AG04450 (cell line): ENCODE data around the gene DPM3. TPM values are rescaled to one million over a fixed set of nuclear protein-coding genes. Genes with fewer than 3 reads are reported as not detected.

Source experiments
- CTCF ChIA-PET: fragments of 300-600, 350-600 bp; formaldehyde crosslinking; extraction: SDS; loops from one replicate; lab custom pipeline; 2022; ENCODE audit warnings: antibody characterized with exemption, inconsistent platforms; lab: Charles Lee
- POLR2A ChIA-PET: fragments of 350-600 bp; formaldehyde crosslinking; extraction: SDS; loops from one replicate; lab custom pipeline; 2021; ENCODE audit warnings: antibody characterized with exemption, inconsistent platforms; lab: Yijun Ruan, JAX
- DNase-seq: peaks from one replicate; pipeline ENCODE4 v3.0.0-alpha.2; 2011; ENCODE audit warnings: low read depth, low spot score
- H3K27ac ChIP-seq: one replicate; pipeline ENCODE4 v1.5.1; 2012; ENCODE audit warnings: low read depth, low read length, control low read depth
- H3K27me3 ChIP-seq: one replicate; pipeline ENCODE4 v1.6.0; 2012; ENCODE audit warnings: low read length; ENCODE audit not compliant: control insufficient read depth, insufficient read depth
- H3K4me3 ChIP-seq: 2 replicates; pipeline ENCODE4 v1.5.1; 2011; ENCODE audit warnings: mild to moderate bottlenecking, low read depth, low read length, control low read depth
- H3K9me3 ChIP-seq: 2 replicates; pipeline ENCODE4 v1.5.1; 2012; ENCODE audit warnings: low read length; ENCODE audit not compliant: control insufficient read depth, insufficient read depth
- CTCF ChIP-seq: IDR thresholded peaks from 2 replicates; pipeline ENCODE4 v1.5.1; 2011; ENCODE audit warnings: low read depth, low read length, control low read depth, inconsistent platforms
- polyA plus RNA-seq: library from polyadenylated mRNA; depleted of rRNA; stranded (reverse); fragments of >200 nt; gene quantifications from 2 replicates; pipeline ENCODE4 v1.2.3, GENCODE V29; 2011

Gene DPM3
- polyA plus RNA-seq, 1 experiment = 16.8 TPM

DNA sequence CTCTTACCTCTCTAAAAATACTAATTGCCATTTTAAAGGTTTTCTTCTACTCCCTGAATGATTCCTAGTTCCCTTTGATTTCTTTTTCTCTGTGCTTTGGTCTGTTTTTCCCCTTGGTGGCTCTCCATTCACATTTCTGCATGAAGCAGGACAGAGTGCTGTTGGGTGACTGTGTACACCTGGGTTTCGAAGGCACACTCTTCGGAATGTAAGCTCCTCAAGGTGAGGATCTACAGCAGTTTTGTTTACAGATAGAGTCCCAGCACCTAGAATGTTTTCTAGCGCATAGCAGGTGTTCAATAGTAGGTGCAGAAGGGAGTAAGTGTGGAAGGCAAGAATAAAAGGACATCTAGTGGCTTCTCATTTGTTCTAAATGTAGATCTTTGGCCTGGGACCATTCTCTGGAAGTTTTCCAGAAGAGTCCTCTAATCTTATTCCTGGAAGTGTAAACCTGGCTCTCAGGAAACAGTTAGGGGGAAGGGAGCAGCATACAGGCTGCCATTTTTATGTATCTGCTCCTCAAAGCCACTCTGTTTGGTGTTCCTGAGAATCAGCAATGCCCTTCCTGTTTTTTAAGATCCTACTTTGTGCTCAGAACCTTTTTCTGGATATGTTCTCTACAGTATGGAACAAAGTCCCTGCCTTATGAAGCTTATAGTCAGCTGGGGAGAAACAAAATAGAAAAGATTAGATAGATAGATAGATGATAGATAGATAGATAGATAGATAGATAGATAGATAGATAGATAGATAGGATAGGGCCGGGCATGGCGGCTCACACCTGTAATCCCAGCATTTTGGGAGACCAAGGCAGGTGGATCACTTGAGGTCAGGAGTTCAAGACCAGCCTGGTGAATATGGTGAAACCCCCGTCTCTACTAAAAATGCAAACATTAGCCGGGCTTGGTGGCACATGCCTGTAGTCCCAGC, 35.5 kb downstream of the DPM3 start:
- Histone ChIP-seq H3K4me3 (no peak overlapping the region), H3K9me3 (no peaks in the 10 kb centered on the region), H3K27ac (no peak overlapping the region), H3K27me3 (peaks cover 24% of the 10 kb centered on the region)
- ChIA-PET CTCF (interaction anchor here (1.2 to 3.4 kb wide), 3 partner anchors 13 to 68 kb away, joined by 4 to 7 read pairs (median 5); partner anchors contain the start of gene KRTCAP2), POLR2A (no interaction called here)
- TF ChIP-seq CTCF = no peak
- DNase-seq = no peak

GRCh38 chr1:155103325-155103724, 37.0 kb downstream of the DPM3 start:
- CTCF ChIA-PET = interaction anchor here (1.6 to 2.3 kb wide), 2 partner anchors 12 to 70 kb away, joined by 4 to 8 read pairs; partner anchors contain the start of gene KRTCAP2
- H3K27me3 ChIP-seq = peaks cover 18% of the 10 kb centered on the region
- no peak overlapping the region for H3K4me3 ChIP-seq
- no peak overlapping the region for H3K27ac ChIP-seq
- no peaks in the 10 kb centered on the region for H3K9me3 ChIP-seq
- DNase-seq = no peak
- no peak for TF ChIP-seq CTCF
- POLR2A ChIA-PET = no interaction called here

DNA sequence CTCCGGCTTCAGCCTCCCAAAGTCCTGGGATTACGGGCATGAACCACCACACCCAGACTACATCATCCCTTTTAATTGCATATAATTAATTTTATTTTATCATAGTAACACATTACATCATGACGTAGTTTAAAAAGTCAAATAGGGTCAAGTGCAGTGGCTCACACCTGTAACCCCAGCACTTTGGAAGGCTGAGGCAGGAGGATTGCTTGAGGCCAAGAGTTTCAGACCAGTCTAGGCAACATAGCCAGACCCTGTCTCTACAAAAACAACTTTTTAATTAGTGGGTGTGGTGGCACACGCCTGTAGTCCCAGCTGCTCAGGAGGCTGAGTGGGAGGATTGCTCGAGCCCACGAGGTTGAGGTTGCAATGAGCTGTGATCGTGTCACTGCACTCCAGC, 41.0 kb downstream of the DPM3 start:
- Histone ChIP-seq H3K27ac (no peak overlapping the region), H3K27me3 (peaks cover 14% of the 10 kb centered on the region), H3K4me3 (no peak overlapping the region), H3K9me3 (no peaks in the 10 kb centered on the region)
- DNase-seq = no peak
- POLR2A ChIA-PET = no interaction called here
- no peak for TF ChIP-seq CTCF
- CTCF ChIA-PET = interaction anchor here (1.0 to 1.9 kb wide), 2 partner anchors 8 to 74 kb away, joined by 4 to 22 read pairs; partner anchors contain the start of gene KRTCAP2

GRCh38 chr1:155094622-155094948, 45.7 kb downstream of the DPM3 start:
- ChIA-PET CTCF (interaction anchor here (1.2 to 2.4 kb wide), 3 partner anchors 9 to 78 kb away, joined by 7 to 28 read pairs (median 16); partner anchors contain the start of gene KRTCAP2), POLR2A (no interaction called here)
- Histone ChIP-seq H3K4me3 (no peak overlapping the region), H3K27me3 (peaks cover 21% of the 10 kb centered on the region), H3K9me3 (no peaks in the 10 kb centered on the region), H3K27ac (peak overlapping the region; percentile 11)
- TF ChIP-seq CTCF = no peak
- DNase-seq = no peak
